ENCODE data around the gene WDR75.
"Not testable (repeated sequence)": the region's sequence is repeated elsewhere in the genome, so short reads cannot be mapped to it uniquely, and the experiment has no call there.

The WDR75 gene

DNA sequence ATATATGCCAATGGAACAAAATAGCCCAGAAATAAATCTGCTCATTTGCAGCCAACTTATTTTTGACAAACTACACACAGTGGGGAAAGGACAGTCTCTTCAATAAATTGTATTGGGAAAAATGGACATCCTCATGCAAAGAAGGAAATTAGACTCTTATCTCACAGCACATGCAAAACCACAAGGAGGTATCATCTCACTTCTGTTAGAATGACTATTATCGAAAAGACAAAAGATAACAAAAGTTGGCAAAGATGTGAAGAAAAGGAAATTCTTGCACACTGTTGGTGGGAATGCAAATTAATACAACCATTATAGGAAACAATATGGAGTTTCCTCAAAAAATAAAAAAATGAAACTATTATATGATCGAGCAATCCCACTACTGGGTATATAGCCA, 16.3 kb upstream of the WDR75 start:
- no peak for DNase-seq (ENCODE audit: insufficient read length, low spot score)
- TF ChIP-seq, protein P1, sequence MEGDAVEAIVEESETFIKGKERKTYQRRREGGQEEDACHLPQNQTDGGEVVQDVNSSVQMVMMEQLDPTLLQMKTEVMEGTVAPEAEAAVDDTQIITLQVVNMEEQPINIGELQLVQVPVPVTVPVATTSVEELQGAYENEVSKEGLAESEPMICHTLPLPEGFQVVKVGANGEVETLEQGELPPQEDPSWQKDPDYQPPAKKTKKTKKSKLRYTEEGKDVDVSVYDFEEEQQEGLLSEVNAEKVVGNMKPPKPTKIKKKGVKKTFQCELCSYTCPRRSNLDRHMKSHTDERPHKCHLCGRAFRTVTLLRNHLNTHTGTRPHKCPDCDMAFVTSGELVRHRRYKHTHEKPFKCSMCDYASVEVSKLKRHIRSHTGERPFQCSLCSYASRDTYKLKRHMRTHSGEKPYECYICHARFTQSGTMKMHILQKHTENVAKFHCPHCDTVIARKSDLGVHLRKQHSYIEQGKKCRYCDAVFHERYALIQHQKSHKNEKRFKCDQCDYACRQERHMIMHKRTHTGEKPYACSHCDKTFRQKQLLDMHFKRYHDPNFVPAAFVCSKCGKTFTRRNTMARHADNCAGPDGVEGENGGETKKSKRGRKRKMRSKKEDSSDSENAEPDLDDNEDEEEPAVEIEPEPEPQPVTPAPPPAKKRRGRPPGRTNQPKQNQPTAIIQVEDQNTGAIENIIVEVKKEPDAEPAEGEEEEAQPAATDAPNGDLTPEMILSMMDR (IDR thresholded peaks at IDR 0.05; ENCODE audit: insufficient read depth, missing control alignments) = no peak
- FAIRE-seq = no peak

DNA sequence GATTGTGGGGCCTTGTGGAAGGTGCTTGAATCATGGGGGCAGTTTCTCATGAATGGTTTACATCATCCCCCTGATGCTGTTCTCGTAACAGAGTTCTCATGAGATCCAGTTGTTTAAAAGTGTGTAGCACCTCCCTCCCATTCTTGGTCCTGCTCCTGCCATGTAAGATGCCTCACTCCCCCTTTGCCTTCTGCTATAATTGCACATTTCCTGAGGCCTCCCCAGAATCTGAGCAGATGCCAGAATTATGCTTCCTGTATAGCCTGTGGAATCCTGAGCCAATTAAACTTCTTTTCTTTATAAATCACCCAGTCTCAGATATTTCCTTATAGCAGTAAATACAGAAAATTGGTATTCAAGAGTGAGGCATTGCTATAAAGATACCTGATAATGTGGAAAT, 15.6 kb upstream of the WDR75 start:
- FAIRE-seq = no peak
- TF ChIP-seq, protein P1 (IDR thresholded peaks at IDR 0.05; ENCODE audit: insufficient read depth, missing control alignments) = no peak
- DNase-seq (ENCODE audit: insufficient read length, low spot score) = no peak

GRCh38 chr2:189426886-189427285, 14.4 kb upstream of the WDR75 start:
- DNase-seq (ENCODE audit: insufficient read length, low spot score) = no peak
- FAIRE-seq = no peak
- TF ChIP-seq, protein P1 (IDR thresholded peaks at IDR 0.05; ENCODE audit: insufficient read depth, missing control alignments) = no peak

DNA sequence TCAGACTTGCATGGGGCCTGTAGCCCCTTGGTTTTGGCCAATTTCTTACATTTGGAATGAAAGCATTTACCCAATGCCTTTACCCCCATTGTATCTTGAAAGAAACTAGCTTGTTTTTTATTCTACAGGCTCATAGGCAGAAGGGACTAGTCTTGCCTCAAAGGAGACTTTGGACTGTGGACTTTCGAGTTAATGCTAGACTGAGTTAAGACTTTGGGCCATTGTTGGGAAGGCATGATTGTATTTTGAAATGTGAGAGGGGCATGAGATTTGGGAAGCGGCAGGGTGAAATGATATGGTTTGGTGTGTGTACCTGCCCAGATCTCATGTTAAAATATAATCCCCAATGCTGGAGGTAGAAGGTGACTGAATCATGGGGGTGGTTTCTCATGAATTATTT, 13.4 kb upstream of the WDR75 start:
- FAIRE-seq (no peak), DNase-seq (ENCODE audit: insufficient read length, low spot score) (no peak)
- TF ChIP-seq, protein P1 (IDR thresholded peaks at IDR 0.05; ENCODE audit: insufficient read depth, missing control alignments) = no peak

DNA sequence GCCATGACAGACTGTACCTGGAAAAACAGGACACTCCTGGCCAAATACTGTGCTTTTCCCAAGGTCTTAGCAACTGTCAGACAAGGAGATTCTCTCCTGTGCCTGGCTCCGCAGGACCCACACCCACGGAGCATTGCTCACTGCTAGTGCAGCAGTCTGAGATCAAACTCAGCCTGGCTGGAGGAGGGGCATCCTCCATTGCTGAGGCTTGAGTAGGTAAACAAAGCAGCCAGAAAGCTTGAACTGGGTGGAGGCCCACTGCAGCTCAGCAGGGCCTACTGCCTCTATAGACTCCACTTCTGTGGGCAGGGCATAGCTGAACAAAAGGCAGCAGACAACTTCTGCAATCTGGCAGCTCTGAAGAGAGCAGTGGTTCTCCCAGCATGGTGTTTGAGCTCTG, 10.8 kb upstream of the WDR75 start:
- DNase-seq (ENCODE audit: insufficient read length, low spot score); FAIRE-seq: not testable (repeated sequence)

- DNase-seq (ENCODE audit: insufficient read length, low spot score); FAIRE-seq: not testable (repeated sequence)
Measured at GRCh38 chr2:189435803-189436202, 5.5 kb upstream of the WDR75 start.

GRCh38 chr2:189437926-189438325, 3.3 kb upstream of the WDR75 start:
- TF ChIP-seq, protein P1 (IDR thresholded peaks at IDR 0.05; ENCODE audit: insufficient read depth, missing control alignments) = no peak
- FAIRE-seq (no peak), DNase-seq (ENCODE audit: insufficient read length, low spot score) (no peak)

GRCh38 chr2:189439342-189439741, 1.9 kb upstream of the WDR75 start:
- no peak for FAIRE-seq
- no peak for DNase-seq (ENCODE audit: insufficient read length, low spot score)
- TF ChIP-seq, protein P1 (IDR thresholded peaks at IDR 0.05; ENCODE audit: insufficient read depth, missing control alignments) = no peak
